Choroid plexus epithelial cell (primary cell): ENCODE measurements around the gene SUPT6H.

Source experiments
- DNase-seq: peaks from one replicate; pipeline ENCODE4 v3.0.0-alpha.2; 2010; ENCODE audit warnings: low read depth
- H3K4me3 ChIP-seq: 2 replicates; pipeline ENCODE4 v1.5.1; 2011; ENCODE audit warnings: low read depth, mild to moderate bottlenecking, control low read depth, low read length, moderate library complexity
- CTCF ChIP-seq: conservative IDR thresholded peaks from 2 replicates; pipeline ENCODE4 v1.5.1; 2011; ENCODE audit warnings: low read depth, mild to moderate bottlenecking, control low read depth, inconsistent platforms, low read length, moderate library complexity

SUPT6H gene

GRCh38 chr17:28618464-28618863 lies 43.5 kb upstream of the SUPT6H start:
- H3K4me3 ChIP-seq: no peak overlapping the region
- no peak for DNase-seq
- no peak for TF ChIP-seq CTCF

- TF ChIP-seq CTCF: no peak
- H3K4me3 ChIP-seq: no peak overlapping the region
- no peak for DNase-seq
Observed at GRCh38 chr17:28620010-28620409, 42.0 kb upstream of the SUPT6H start.

- no peak for TF ChIP-seq CTCF
- H3K4me3 ChIP-seq: no peak overlapping the region
- DNase-seq: no peak
Observed at GRCh38 chr17:28622186-28622585, 39.8 kb upstream of the SUPT6H start.

- no peak for TF ChIP-seq CTCF
- no peak for DNase-seq
- H3K4me3 ChIP-seq: no peak overlapping the region
Observed at GRCh38 chr17:28623696-28624095, 38.3 kb upstream of the SUPT6H start.

- DNase-seq: no peak
- no peak overlapping the region for H3K4me3 ChIP-seq
- no peak for TF ChIP-seq CTCF
Observed at GRCh38 chr17:28624148-28624547, 37.9 kb upstream of the SUPT6H start.

- DNase-seq: no peak
- TF ChIP-seq CTCF: no peak
- no peak overlapping the region for H3K4me3 ChIP-seq
Observed at GRCh38 chr17:28626818-28627217, 35.2 kb upstream of the SUPT6H start.

- H3K4me3 ChIP-seq: no peak overlapping the region
- no peak for DNase-seq
- TF ChIP-seq CTCF: no peak
Observed at GRCh38 chr17:28634206-28634865, 27.7 kb upstream of the SUPT6H start.
